ENCODE measurements around the gene BAZ2B.

Gene BAZ2B

GRCh38 chr2:159614534-159615366 is 1.6 kb downstream of the BAZ2B start:
- no peak for DNase-seq

- no peak for DNase-seq
Measured at GRCh38 chr2:159613651-159614285, 2.6 kb downstream of the BAZ2B start.

GRCh38 chr2:159613091-159613490 is 3.3 kb downstream of the BAZ2B start:
- no peak for DNase-seq

- DNase-seq: no peak
Measured at GRCh38 chr2:159612255-159612901, 4.0 kb downstream of the BAZ2B start.

- no peak for DNase-seq
Measured at GRCh38 chr2:159609811-159610549, 6.4 kb downstream of the BAZ2B start.

GRCh38 chr2:159608723-159609308 is 7.5 kb downstream of the BAZ2B start:
- no peak for DNase-seq

- DNase-seq: no peak
Measured at GRCh38 chr2:159608108-159608507, 8.2 kb downstream of the BAZ2B start.

GRCh38 chr2:159606287-159606686 is 10.1 kb downstream of the BAZ2B start:
- DNase-seq: no peak

- DNase-seq: no peak
Measured at GRCh38 chr2:159605441-159606178, 10.7 kb downstream of the BAZ2B start.

GRCh38 chr2:159604159-159604558 is 12.2 kb downstream of the BAZ2B start:
- DNase-seq: no peak

- no peak for DNase-seq
Measured at GRCh38 chr2:159600752-159601151, 15.6 kb downstream of the BAZ2B start.

- DNase-seq: no peak
Measured at GRCh38 chr2:159595410-159596046, 20.8 kb downstream of the BAZ2B start.

- no peak for DNase-seq
Measured at GRCh38 chr2:159592441-159592840, 23.9 kb downstream of the BAZ2B start.

- no peak for DNase-seq
Measured at GRCh38 chr2:159591221-159591620, 25.1 kb downstream of the BAZ2B start.

GRCh38 chr2:159589286-159589685 is 27.1 kb downstream of the BAZ2B start:
- DNase-seq: no peak

- DNase-seq: no peak
Measured at GRCh38 chr2:159586034-159586433, 30.3 kb downstream of the BAZ2B start.

- no peak for DNase-seq
Measured at GRCh38 chr2:159585622-159586021, 30.7 kb downstream of the BAZ2B start.

- no peak for DNase-seq
Measured at GRCh38 chr2:159584796-159585195, 31.6 kb downstream of the BAZ2B start.

- DNase-seq: no peak
Measured at GRCh38 chr2:159573846-159574606, 42.3 kb downstream of the BAZ2B start.

GRCh38 chr2:159573294-159573693 is 43.1 kb downstream of the BAZ2B start:
- no peak for DNase-seq

GRCh38 chr2:159572459-159572858 is 43.9 kb downstream of the BAZ2B start:
- no peak for DNase-seq

Data from activated effector memory CD4-positive, alpha-beta T cell treated with Interleukin-2 at 50 U/mL for 16 hours (primary cell).